ENCODE results near the gene GLRX.
"Not testable (repeated sequence)": the region's sequence is repeated elsewhere in the genome, so short reads cannot be mapped to it uniquely, and the experiment has no call there.

Gene GLRX

GRCh38 chr5:95822542-95823181 is at the start of gene GLRX:
TSS of gene GLRX (minus strand) at chr5:95822726. CDS start at chr5:95822662, 64 bp downstream.
- H3K4me1 Mint-ChIP-seq: peaks cover 71% of the 10 kb centered on the region
- H3K27ac Mint-ChIP-seq: peak within 1 kb of the TSS; percentile 98
- H3K36me3 Mint-ChIP-seq: no peaks in the 10 kb centered on the region
- H3K9me3 Mint-ChIP-seq: no peaks in the 10 kb centered on the region
- H3K4me3 Mint-ChIP-seq: peak within 1 kb of the TSS; percentile 94
- no peaks in the 10 kb centered on the region for H3K27me3 Mint-ChIP-seq

- peaks cover 55% of the 10 kb centered on the region for H3K4me1 Mint-ChIP-seq
- H3K4me3 Mint-ChIP-seq: peak overlapping the region; percentile 51
- H3K27ac Mint-ChIP-seq: peak overlapping the region; percentile 95
Observed at GRCh38 chr5:95871146-95871806, 48.8 kb upstream of the GLRX start.

GRCh38 chr5:95870105-95870672 is 47.7 kb upstream of the GLRX start:
- Mint-ChIP-seq H3K9me3 (no peaks in the 10 kb centered on the region), H3K27me3 (no peaks in the 10 kb centered on the region), H3K4me1 (peaks cover 63% of the 10 kb centered on the region), H3K27ac (peak overlapping the region; percentile 95), H3K4me3 (peak overlapping the region; percentile 51), H3K36me3 (peaks cover 1% of the 10 kb centered on the region)

More at GRCh38 chr5:95871146-95871806, 48.8 kb upstream of the GLRX start:
- H3K9me3 Mint-ChIP-seq: no peaks in the 10 kb centered on the region
- H3K27me3 Mint-ChIP-seq: no peaks in the 10 kb centered on the region
- H3K36me3 Mint-ChIP-seq: peaks cover 1% of the 10 kb centered on the region

- not testable (repeated sequence) for H3K36me3 Mint-ChIP-seq, H3K27me3 Mint-ChIP-seq, H3K9me3 Mint-ChIP-seq
- peaks cover 66% of the 10 kb centered on the region for H3K4me1 Mint-ChIP-seq
- peak overlapping the region; percentile 95 for H3K27ac Mint-ChIP-seq
- peak overlapping the region; percentile 68 for H3K4me3 Mint-ChIP-seq
Observed at GRCh38 chr5:95869173-95869855, 46.8 kb upstream of the GLRX start.

- Mint-ChIP-seq H3K36me3 (peaks cover 1% of the 10 kb centered on the region), H3K27me3 (no peaks in the 10 kb centered on the region), H3K4me1 (peaks cover 66% of the 10 kb centered on the region), H3K27ac (peak overlapping the region; percentile 95), H3K4me3 (no peak overlapping the region), H3K9me3 (no peaks in the 10 kb centered on the region)
Observed at GRCh38 chr5:95868136-95868535, 45.6 kb upstream of the GLRX start.

GRCh38 chr5:95866435-95867040 is 44.0 kb upstream of the GLRX start:
- peak overlapping the region; percentile 39 for H3K4me3 Mint-ChIP-seq
- peaks cover 75% of the 10 kb centered on the region for H3K4me1 Mint-ChIP-seq
- no peaks in the 10 kb centered on the region for H3K9me3 Mint-ChIP-seq
- H3K36me3 Mint-ChIP-seq: peaks cover 1% of the 10 kb centered on the region
- peak overlapping the region; percentile 96 for H3K27ac Mint-ChIP-seq
- no peaks in the 10 kb centered on the region for H3K27me3 Mint-ChIP-seq

GRCh38 chr5:95864944-95865504 is 42.5 kb upstream of the GLRX start:
- Mint-ChIP-seq H3K36me3 (peaks cover 1% of the 10 kb centered on the region), H3K9me3 (no peaks in the 10 kb centered on the region), H3K27me3 (no peaks in the 10 kb centered on the region), H3K4me1 (peaks cover 75% of the 10 kb centered on the region), H3K4me3 (no peak overlapping the region), H3K27ac (peak overlapping the region; percentile 85)

GRCh38 chr5:95864456-95864855 is 41.9 kb upstream of the GLRX start:
- peaks cover 75% of the 10 kb centered on the region for H3K4me1 Mint-ChIP-seq
- no peak overlapping the region for H3K27ac Mint-ChIP-seq
- H3K9me3 Mint-ChIP-seq: no peaks in the 10 kb centered on the region
- H3K4me3 Mint-ChIP-seq: no peak overlapping the region
- peaks cover under 1% of the 10 kb centered on the region for H3K27me3 Mint-ChIP-seq
- H3K36me3 Mint-ChIP-seq: peaks cover 1% of the 10 kb centered on the region

GRCh38 chr5:95863383-95863757 is 40.8 kb upstream of the GLRX start:
- peaks cover 75% of the 10 kb centered on the region for H3K4me1 Mint-ChIP-seq
- no peak overlapping the region for H3K27ac Mint-ChIP-seq

GRCh38 chr5:95862671-95863382 is 40.3 kb upstream of the GLRX start:
- Mint-ChIP-seq H3K27me3 (peaks cover 6% of the 10 kb centered on the region), H3K4me1 (peaks cover 74% of the 10 kb centered on the region), H3K27ac (no peak overlapping the region), H3K4me3 (no peak overlapping the region), H3K9me3 (no peaks in the 10 kb centered on the region), H3K36me3 (no peaks in the 10 kb centered on the region)

More at GRCh38 chr5:95863383-95863757, 40.8 kb upstream of the GLRX start:
- Mint-ChIP-seq H3K27me3 (peaks cover 6% of the 10 kb centered on the region), H3K9me3 (no peaks in the 10 kb centered on the region), H3K36me3 (peaks cover 1% of the 10 kb centered on the region), H3K4me3 (no peak overlapping the region)

GRCh38 chr5:95861864-95862561 is 39.5 kb upstream of the GLRX start:
- Mint-ChIP-seq H3K9me3 (no peaks in the 10 kb centered on the region), H3K36me3 (no peaks in the 10 kb centered on the region), H3K27ac (peak overlapping the region; percentile 13), H3K4me1 (peaks cover 67% of the 10 kb centered on the region), H3K4me3 (no peak overlapping the region), H3K27me3 (peaks cover 6% of the 10 kb centered on the region)

- H3K4me1 Mint-ChIP-seq: peaks cover 61% of the 10 kb centered on the region
- peak overlapping the region; percentile 32 for H3K27ac Mint-ChIP-seq
- no peak overlapping the region for H3K4me3 Mint-ChIP-seq
- peaks cover 6% of the 10 kb centered on the region for H3K27me3 Mint-ChIP-seq
- H3K36me3 Mint-ChIP-seq: no peaks in the 10 kb centered on the region
- H3K9me3 Mint-ChIP-seq: no peaks in the 10 kb centered on the region
Observed at GRCh38 chr5:95861221-95861863, 38.8 kb upstream of the GLRX start.

GRCh38 chr5:95859661-95860060 is 37.1 kb upstream of the GLRX start:
- no peaks in the 10 kb centered on the region for H3K9me3 Mint-ChIP-seq
- H3K4me3 Mint-ChIP-seq: no peak overlapping the region
- peaks cover 6% of the 10 kb centered on the region for H3K27me3 Mint-ChIP-seq
- H3K36me3 Mint-ChIP-seq: no peaks in the 10 kb centered on the region
- H3K4me1 Mint-ChIP-seq: peaks cover 49% of the 10 kb centered on the region
- peak overlapping the region; percentile 91 for H3K27ac Mint-ChIP-seq
